Cortex of kidney (tissue), 1 donor: ENCODE measurements around the gene DSCAM.
"Not testable (repeated sequence)": the region's sequence is repeated elsewhere in the genome, so short reads cannot be mapped to it uniquely, and the experiment has no call there.

Source experiments
- DNase-seq: peaks from one replicate; lab custom pipeline; 2025; lab: John Stamatoyannopoulos, UW

DSCAM gene

GRCh38 chr21:40052276-40052675 is 794.7 kb downstream of the DSCAM start:
- no peak for DNase-seq

- no peak for DNase-seq
Observed at GRCh38 chr21:40051801-40052200, 795.2 kb downstream of the DSCAM start.

GRCh38 chr21:40049931-40050290 is 797.0 kb downstream of the DSCAM start:
- no peak for DNase-seq

GRCh38 chr21:40049031-40049930 is 797.7 kb downstream of the DSCAM start:
- DNase-seq = no peak

- no peak for DNase-seq
Observed at GRCh38 chr21:40047993-40048730, 798.8 kb downstream of the DSCAM start.

GRCh38 chr21:40047211-40047610 is 799.7 kb downstream of the DSCAM start:
- no peak for DNase-seq

- DNase-seq = no peak
Observed at GRCh38 chr21:40043866-40044265, 803.1 kb downstream of the DSCAM start.

- no peak for DNase-seq
Observed at GRCh38 chr21:40043423-40043822, 803.5 kb downstream of the DSCAM start.

- DNase-seq = no peak
Observed at GRCh38 chr21:40041446-40041845, 805.5 kb downstream of the DSCAM start.

GRCh38 chr21:40033156-40033782 is 813.7 kb downstream of the DSCAM start:
- DNase-seq = not testable (repeated sequence)

GRCh38 chr21:40029888-40030287 is 817.1 kb downstream of the DSCAM start:
- DNase-seq = no peak

GRCh38 chr21:40028393-40028792 is 818.6 kb downstream of the DSCAM start:
- DNase-seq = not testable (repeated sequence)

GRCh38 chr21:40021558-40022351 is 825.2 kb downstream of the DSCAM start:
- DNase-seq = no peak

GRCh38 chr21:40020651-40021050 is 826.3 kb downstream of the DSCAM start:
- no peak for DNase-seq

- DNase-seq = no peak
Observed at GRCh38 chr21:40018871-40019475, 828.0 kb downstream of the DSCAM start.

- DNase-seq = no peak
Observed at GRCh38 chr21:40016667-40017066, 830.3 kb downstream of the DSCAM start.

GRCh38 chr21:40016234-40016633 is 830.7 kb downstream of the DSCAM start:
- DNase-seq = no peak

- DNase-seq = no peak
Observed at GRCh38 chr21:40015818-40016217, 831.1 kb downstream of the DSCAM start.

- no peak for DNase-seq
Observed at GRCh38 chr21:40014394-40014793, 832.6 kb downstream of the DSCAM start.

- no peak for DNase-seq
Observed at GRCh38 chr21:40013001-40013735, 833.8 kb downstream of the DSCAM start.

GRCh38 chr21:40011371-40011770 is 835.6 kb downstream of the DSCAM start:
- no peak for DNase-seq
